Thymus (tissue), 11 donors: Measurements from ENCODE around the gene TMEM223. TPM values are rescaled to one million over a fixed set of nuclear protein-coding genes. Genes with fewer than 3 reads are reported as not detected.
A peak's percentile ranks its signal among the peaks of the same experiment; 100 is the strongest.
"Not testable (repeated sequence)": the region's sequence is repeated elsewhere in the genome, so short reads cannot be mapped to it uniquely, and the experiment has no call there.

Source experiments
- DNase-seq, 9 donors: peaks; one replicate each; pipeline ENCODE4 v3.0.0-alpha.2; 2013; ENCODE audit warnings: low spot score in 9 of 9, low read depth in 6 of 9, missing footprints in 1 of 9
- H3K27ac ChIP-seq, 2 donors: one replicate each; pipeline ENCODE4 v1.5.1; 2013; ENCODE audit warnings: control low read depth in 1 of 2, low read depth in 1 of 2, low read length in 1 of 2, mild to moderate bottlenecking in 1 of 2, moderate library complexity in 1 of 2
- H3K27me3 ChIP-seq, 2 donors: one replicate each; pipeline ENCODE4 v1.5.1; 2013; ENCODE audit warnings: low read length in 1 of 2; ENCODE audit not compliant: control insufficient read depth in 2 of 2, insufficient read depth in 1 of 2
- H3K36me3 ChIP-seq, 2 donors: one replicate each; pipeline ENCODE4 v1.5.1; 2013; ENCODE audit warnings: low read length in 1 of 2, mild to moderate bottlenecking in 1 of 2, moderate library complexity in 1 of 2; ENCODE audit not compliant: control insufficient read depth in 2 of 2, insufficient read depth in 2 of 2
- H3K4me1 ChIP-seq, 2 donors: one replicate each; pipeline ENCODE4 v1.5.1; 2013; ENCODE audit warnings: low read length in 2 of 2; ENCODE audit not compliant: control insufficient read depth in 2 of 2, insufficient read depth in 2 of 2
- H3K4me3 ChIP-seq, 2 donors: one replicate each; pipeline ENCODE4 v1.5.1; 2013; ENCODE audit warnings: low read length in 2 of 2, control low read depth in 1 of 2, mild to moderate bottlenecking in 1 of 2
- H3K9me3 ChIP-seq, 2 donors: one replicate each; pipeline ENCODE4 v1.5.1; 2013; ENCODE audit warnings: low read length in 1 of 2, mild to moderate bottlenecking in 1 of 2; ENCODE audit not compliant: control insufficient read depth in 2 of 2, insufficient read depth in 1 of 2
- WGBS: extraction: QIAGEN DNeasy Blood & Tissue Kit; methylation state at CpG from one replicate; pipeline ENCODE4 v1.1.7; 2013; 5-methylcytosine and 5-hydroxymethylcytosine counted together
- polyA plus RNA-seq: library from polyadenylated mRNA; stranded (reverse); fragments of 200-250 nt; gene quantifications from one replicate; pipeline ENCODE4 v1.2.3, GENCODE V29; 2013
- total RNA-seq: library from RNA; stranded (reverse); fragments of 120-200 nt; gene quantifications from one replicate; pipeline ENCODE4 v1.2.4, GENCODE V29; 2013
- donor health status: healthy.

The TMEM223 gene
- total and polyA plus RNA-seq, 2 donors: 18.4 to 19.9 TPM

GRCh38 chr11:62771144-62772021 lies 20.4 kb downstream of the TMEM223 start, which contains the start of gene TAF6L:
Gene TAF6L, plus strand, starts transcription at chr11:62771396. Its CDS starts 4,388 bp downstream, at chr11:62775784.
- WGBS: 4% methylated on average over 60 of the region's 60 CpGs
- Histone ChIP-seq H3K4me3 (peak within 1 kb of the TSS; percentile 84 to 85), H3K27me3 (no peaks in the 10 kb centered on the region), H3K9me3 (no peaks in the 10 kb centered on the region), H3K4me1 (peaks cover 5 to 22% of the 10 kb centered on the region in 2 donors), H3K36me3 (peaks cover 19 to 32% of the 10 kb centered on the region in 2 donors), H3K27ac (peak within 1 kb of the TSS; percentile 84 to 91)
- DNase-seq: peak; percentile 79 to 95 (median 88)

DNA sequence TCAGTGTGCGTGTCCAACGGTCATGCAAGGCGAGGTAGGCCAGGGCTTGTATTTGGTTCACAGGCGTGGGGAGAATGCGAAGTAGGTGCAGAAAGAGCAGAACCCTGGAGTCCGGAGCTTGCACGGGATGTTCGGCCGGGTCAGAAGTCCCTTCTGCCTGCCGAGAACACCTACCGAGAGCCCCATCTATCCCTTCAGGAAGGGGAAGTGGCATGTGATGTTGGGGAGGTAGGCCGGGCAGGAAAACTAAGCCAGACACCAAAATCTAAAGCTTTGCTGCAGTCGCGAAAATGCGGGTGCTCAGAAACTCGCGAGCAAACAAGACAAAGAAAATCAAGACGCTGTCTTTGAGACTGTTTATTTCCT lies 21.0 kb downstream of the TMEM223 start:
- no peak for DNase-seq
- 3% methylated on average over 18 of the region's 18 CpGs for WGBS
- H3K4me1 ChIP-seq: peaks cover 5 to 22% of the 10 kb centered on the region in 2 donors
- no peaks in the 10 kb centered on the region for H3K27me3 ChIP-seq
- no peaks in the 10 kb centered on the region for H3K9me3 ChIP-seq
- peak overlapping the region; percentile 84 to 85 for H3K4me3 ChIP-seq
- peak overlapping the region; percentile 84 to 91 for H3K27ac ChIP-seq
- peaks cover 19 to 32% of the 10 kb centered on the region in 2 donors for H3K36me3 ChIP-seq

DNA sequence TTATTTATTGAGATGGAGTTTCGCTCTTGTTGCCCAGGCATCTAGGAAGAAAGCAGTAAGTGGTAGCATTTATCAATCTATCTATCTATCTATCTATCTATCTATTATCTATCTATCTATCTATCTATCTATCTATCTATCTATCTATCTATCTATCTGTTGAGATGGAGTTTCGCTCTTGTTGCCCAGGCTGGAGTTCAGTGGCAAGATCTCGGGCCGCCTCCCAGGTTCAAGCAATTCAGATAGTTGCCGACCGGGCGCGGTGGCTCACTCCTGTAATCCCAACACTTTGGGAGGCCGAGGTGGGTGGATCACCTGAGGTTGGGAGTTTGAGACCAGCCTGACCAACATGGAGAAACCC lies 31.0 kb downstream of the TMEM223 start:
- H3K27me3 ChIP-seq, H3K9me3 ChIP-seq, DNase-seq: not testable (repeated sequence)
- 41% methylated on average over 9 of the region's 9 CpGs for WGBS
- Histone ChIP-seq H3K27ac (peak overlapping the region in 1 of 2 donors; percentile 42), H3K4me3 (peak overlapping the region; percentile 90 to 93), H3K4me1 (peaks cover 11 to 15% of the 10 kb centered on the region in 2 donors), H3K36me3 (peaks cover 13 to 18% of the 10 kb centered on the region in 2 donors)

DNA sequence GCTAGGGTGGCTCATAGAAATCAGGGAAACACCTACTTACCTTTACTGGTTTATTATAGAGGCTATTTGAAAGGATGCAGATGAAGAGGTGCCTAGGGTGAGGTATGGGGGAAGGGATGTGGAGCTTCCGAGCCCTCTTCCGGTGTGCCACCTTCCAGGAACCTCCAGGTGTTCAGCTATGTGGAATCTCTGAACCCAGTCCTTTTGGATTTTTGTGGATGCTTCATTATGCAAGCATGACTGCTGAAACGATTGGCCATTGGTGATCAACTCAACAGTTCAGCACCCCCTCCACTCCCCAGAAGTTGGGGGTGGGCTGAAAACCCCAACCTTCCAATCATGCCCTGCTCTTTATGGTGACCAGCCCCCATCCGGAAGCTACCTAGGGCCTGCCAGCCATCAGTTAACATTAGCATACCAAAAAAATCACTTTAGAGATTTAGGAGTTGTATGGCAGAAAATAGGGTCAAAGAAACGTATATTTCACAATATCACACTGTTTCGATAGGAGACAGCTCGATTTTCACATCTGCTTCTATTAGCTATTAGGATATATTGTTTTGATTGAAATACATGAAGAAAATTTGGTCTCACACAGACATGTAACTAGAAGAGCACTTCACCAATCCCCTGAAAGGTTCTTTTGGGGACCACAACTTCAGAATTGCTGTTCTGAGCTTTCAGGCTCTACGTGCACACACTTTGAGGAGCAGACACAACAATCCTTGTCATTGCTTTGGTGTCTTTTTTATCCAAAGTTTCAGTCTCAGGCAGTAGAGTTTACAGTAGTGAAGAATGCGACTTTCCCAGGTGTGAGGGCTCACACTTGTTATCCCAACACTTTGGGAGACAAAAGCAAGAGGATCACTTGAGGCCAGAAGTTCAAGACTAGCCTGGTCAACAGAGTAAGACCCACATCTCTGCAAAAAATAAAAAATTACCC lies 33.7 kb downstream of the TMEM223 start:
- Histone ChIP-seq H3K36me3 (peaks cover 5 to 9% of the 10 kb centered on the region in 2 donors), H3K27ac (no peak overlapping the region), H3K27me3 (no peaks in the 10 kb centered on the region), H3K9me3 (no peaks in the 10 kb centered on the region), H3K4me3 (no peak overlapping the region), H3K4me1 (peaks cover 19 to 26% of the 10 kb centered on the region in 2 donors)
- no peak for DNase-seq
- 91% methylated on average over 9 of the region's 9 CpGs for WGBS

GRCh38 chr11:62755086-62755615 lies 36.7 kb downstream of the TMEM223 start:
- no peak for DNase-seq
- no peaks in the 10 kb centered on the region for H3K9me3 ChIP-seq
- H3K27ac ChIP-seq: no peak overlapping the region
- H3K4me1 ChIP-seq: peaks cover 12 to 17% of the 10 kb centered on the region in 2 donors
- peaks cover 14 to 16% of the 10 kb centered on the region in 2 donors for H3K36me3 ChIP-seq
- H3K27me3 ChIP-seq: no peaks in the 10 kb centered on the region
- 95% methylated on average over 10 of the region's 10 CpGs for WGBS
- no peak overlapping the region for H3K4me3 ChIP-seq

GRCh38 chr11:62753736-62754603 lies 37.8 kb downstream of the TMEM223 start, which contains the start of gene ZBTB3:
Gene ZBTB3, minus strand, starts transcription at chr11:62754160. Its CDS starts 496 bp downstream, at chr11:62753664.
- DNase-seq: peak; percentile 95 to 99 (median 97)
- under 1% methylated on average over 47 of the region's 47 CpGs for WGBS
- Histone ChIP-seq H3K27ac (peak within 1 kb of the TSS; percentile 92 to 96), H3K4me3 (peak within 1 kb of the TSS; percentile 76 to 83), H3K36me3 (peaks cover 19% of the 10 kb centered on the region in 2 donors), H3K4me1 (peaks cover 12 to 17% of the 10 kb centered on the region in 2 donors), H3K27me3 (no peaks in the 10 kb centered on the region), H3K9me3 (no peaks in the 10 kb centered on the region)

- Histone ChIP-seq H3K4me1 (peaks cover 12 to 17% of the 10 kb centered on the region in 2 donors), H3K27ac (peak overlapping the region; percentile 58 to 92), H3K27me3 (no peaks in the 10 kb centered on the region), H3K36me3 (peaks cover 23 to 24% of the 10 kb centered on the region in 2 donors), H3K4me3 (peak overlapping the region; percentile 76 to 83), H3K9me3 (no peaks in the 10 kb centered on the region)
- DNase-seq: no peak
- 80% methylated on average over 15 of the region's 15 CpGs for WGBS
Observed at GRCh38 chr11:62752994-62753735, 38.6 kb downstream of the TMEM223 start.
